NK-92 (cell line): ENCODE measurements around the gene FAM78A.

Source experiments
- DNase-seq: peaks from one replicate; lab custom pipeline; 2025; ENCODE audit not compliant: unreplicated experiment; lab: John Stamatoyannopoulos, UW

The FAM78A gene

GRCh38 chr9:131302244-131303075 lies 26.1 kb upstream of the FAM78A start:
- no peak for DNase-seq

- no peak for DNase-seq
Measured at GRCh38 chr9:131300444-131300843, 24.1 kb upstream of the FAM78A start.

- no peak for DNase-seq
Measured at GRCh38 chr9:131299961-131300347, 23.6 kb upstream of the FAM78A start.

- DNase-seq = no peak
Measured at GRCh38 chr9:131299346-131299960, 23.1 kb upstream of the FAM78A start.

- DNase-seq = no peak
Measured at GRCh38 chr9:131298816-131299215, 22.5 kb upstream of the FAM78A start.

GRCh38 chr9:131298341-131298740 lies 22.0 kb upstream of the FAM78A start:
- no peak for DNase-seq

GRCh38 chr9:131297903-131298302 lies 21.6 kb upstream of the FAM78A start:
- no peak for DNase-seq

- DNase-seq = no peak
Measured at GRCh38 chr9:131296906-131297500, 20.7 kb upstream of the FAM78A start.

GRCh38 chr9:131296460-131296859 lies 20.1 kb upstream of the FAM78A start:
- no peak for DNase-seq

- no peak for DNase-seq
Measured at GRCh38 chr9:131292937-131293336, 16.6 kb upstream of the FAM78A start.

GRCh38 chr9:131291795-131292315 lies 15.5 kb upstream of the FAM78A start:
- DNase-seq = no peak

- DNase-seq = no peak
Measured at GRCh38 chr9:131290767-131291370, 14.6 kb upstream of the FAM78A start.

- no peak for DNase-seq
Measured at GRCh38 chr9:131290036-131290766, 13.9 kb upstream of the FAM78A start.

- no peak for DNase-seq
Measured at GRCh38 chr9:131289301-131290035, 13.2 kb upstream of the FAM78A start, which contains the start of gene PLPP7. PLPP7 (plus strand) TSS chr9:131289723; CDS start chr9:131289998, 275 bp downstream.

GRCh38 chr9:131288217-131288616 lies 11.9 kb upstream of the FAM78A start:
- no peak for DNase-seq

GRCh38 chr9:131287359-131287758 lies 11.0 kb upstream of the FAM78A start:
- no peak for DNase-seq

GRCh38 chr9:131284856-131285255 lies 8.5 kb upstream of the FAM78A start:
- no peak for DNase-seq

- no peak for DNase-seq
Measured at GRCh38 chr9:131282688-131283422, 6.5 kb upstream of the FAM78A start.

- DNase-seq = no peak
Measured at GRCh38 chr9:131282175-131282574, 5.9 kb upstream of the FAM78A start.
